Activated effector memory CD4-positive, alpha-beta T cell treated with Interleukin-2 at 50 U/mL for 16 hours (primary cell): Measurements from ENCODE around the gene RGS7.
"Not testable (repeated sequence)": the region's sequence is repeated elsewhere in the genome, so short reads cannot be mapped to it uniquely, and the experiment has no call there.

Source experiments
- DNase-seq: peaks from one replicate; pipeline ENCODE4 v3.0.0-alpha.2; 2020

The RGS7 gene

DNA sequence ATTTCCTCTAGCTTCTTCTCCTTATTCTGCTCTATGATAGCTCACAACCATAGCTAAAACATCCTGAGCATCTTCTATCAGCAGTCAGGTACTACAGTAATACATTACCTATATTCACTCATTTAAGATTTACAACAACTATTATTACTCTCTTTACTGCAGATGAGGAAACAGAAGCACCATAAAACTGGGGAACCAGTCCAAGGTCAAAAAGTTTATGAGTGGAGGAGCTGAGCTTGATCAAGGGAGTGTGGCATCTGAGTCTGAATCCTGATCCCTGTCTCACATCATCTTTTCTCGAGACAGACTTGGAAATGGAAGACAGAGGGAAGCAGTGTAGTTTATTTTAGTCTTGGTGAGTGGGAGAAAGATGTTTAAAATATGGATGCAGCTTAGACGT lies 288.6 kb downstream of the RGS7 start:
- no peak for DNase-seq

- DNase-seq = no peak
Measured at GRCh38 chr1:241063276-241063675, 293.7 kb downstream of the RGS7 start.

GRCh38 chr1:241061062-241061461 lies 295.9 kb downstream of the RGS7 start:
- no peak for DNase-seq

GRCh38 chr1:241048622-241049021 lies 308.4 kb downstream of the RGS7 start:
- no peak for DNase-seq

GRCh38 chr1:241045659-241046058 lies 311.3 kb downstream of the RGS7 start:
- no peak for DNase-seq

DNA sequence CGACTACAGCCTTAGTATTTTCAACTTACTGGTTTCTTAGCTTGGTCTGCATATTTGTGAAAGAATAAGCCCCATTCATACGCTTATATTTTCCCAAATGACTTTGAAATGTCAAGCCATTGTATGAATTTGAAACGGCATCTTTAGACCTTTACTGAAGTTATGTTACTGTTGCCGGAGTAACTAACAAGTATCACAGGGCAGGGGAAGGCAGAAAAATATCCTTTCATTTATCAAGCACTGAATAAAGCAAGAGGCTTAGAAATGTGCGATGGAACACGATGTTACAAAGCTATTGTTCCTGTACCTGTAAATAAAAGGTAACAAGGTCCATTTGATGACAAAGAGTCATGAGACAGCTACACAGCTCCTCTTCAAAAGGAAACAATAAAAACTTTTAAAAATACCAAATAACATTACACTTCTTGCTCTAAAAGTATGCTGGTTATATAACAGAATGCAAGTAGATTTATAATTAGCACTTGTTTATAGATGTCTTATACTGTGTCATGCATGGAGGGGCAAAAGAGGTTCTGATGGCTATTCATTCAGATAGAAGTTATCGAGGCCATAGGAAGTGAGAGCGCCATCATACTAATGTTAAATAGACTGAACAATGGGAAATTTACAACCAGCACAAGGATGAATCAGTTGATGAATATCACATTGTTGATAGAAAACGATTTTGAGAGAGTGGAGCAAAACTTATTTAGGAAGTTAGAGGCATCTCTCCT lies 322.6 kb downstream of the RGS7 start:
- no peak for DNase-seq

DNA sequence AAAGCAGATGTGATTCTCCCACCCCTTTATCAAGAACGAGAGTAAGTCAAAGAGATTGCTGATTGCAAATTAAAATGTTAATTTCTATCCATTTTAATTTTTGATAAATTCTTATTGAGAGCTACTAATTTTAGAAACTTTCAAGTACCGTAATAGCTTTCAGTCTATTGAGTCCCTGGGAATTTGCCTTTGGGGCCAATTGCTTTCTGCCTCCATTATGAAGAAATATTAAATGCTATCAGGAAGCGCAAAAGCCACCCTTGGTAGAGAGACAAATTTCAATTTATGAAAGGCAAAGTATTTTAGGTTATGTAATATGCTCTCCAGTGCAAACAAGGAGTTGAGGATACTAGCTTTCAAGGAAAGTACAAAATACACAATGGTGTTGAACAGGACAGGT lies 332.2 kb downstream of the RGS7 start:
- no peak for DNase-seq

- DNase-seq = no peak
Measured at GRCh38 chr1:241022366-241022765, 334.6 kb downstream of the RGS7 start.

- DNase-seq = no peak
Measured at GRCh38 chr1:241020851-241021697, 335.9 kb downstream of the RGS7 start.

DNA sequence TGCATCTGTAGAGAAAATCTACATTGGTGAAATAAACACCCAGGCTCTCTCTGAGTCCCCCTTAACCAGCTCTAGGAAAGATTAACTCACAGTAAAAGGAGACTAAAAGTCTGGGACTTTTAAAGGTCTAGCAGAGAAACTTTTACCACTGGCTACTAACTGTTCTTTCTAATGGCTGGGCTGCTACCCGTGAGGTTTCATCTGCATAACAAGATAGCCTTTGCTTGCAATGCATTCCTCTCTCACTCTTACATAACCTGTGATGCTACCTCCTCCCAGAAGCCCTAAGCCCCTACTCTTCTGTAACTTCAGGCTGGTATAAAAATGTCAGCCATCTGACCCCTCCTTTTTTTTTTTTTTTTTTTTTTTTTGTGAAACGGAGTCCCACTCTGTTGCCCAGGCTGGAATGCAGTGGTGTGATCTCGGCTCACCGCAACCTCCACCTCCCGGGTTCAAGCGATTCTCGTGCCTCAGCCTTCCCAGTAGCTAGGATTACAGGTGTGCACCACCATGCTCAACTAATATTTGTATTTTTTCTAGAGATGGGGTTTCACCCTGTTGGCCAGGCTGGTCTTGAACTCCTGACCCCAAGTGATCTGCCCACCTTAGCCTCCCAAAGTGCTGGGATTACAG lies 344.2 kb downstream of the RGS7 start:
- DNase-seq = no peak

DNA sequence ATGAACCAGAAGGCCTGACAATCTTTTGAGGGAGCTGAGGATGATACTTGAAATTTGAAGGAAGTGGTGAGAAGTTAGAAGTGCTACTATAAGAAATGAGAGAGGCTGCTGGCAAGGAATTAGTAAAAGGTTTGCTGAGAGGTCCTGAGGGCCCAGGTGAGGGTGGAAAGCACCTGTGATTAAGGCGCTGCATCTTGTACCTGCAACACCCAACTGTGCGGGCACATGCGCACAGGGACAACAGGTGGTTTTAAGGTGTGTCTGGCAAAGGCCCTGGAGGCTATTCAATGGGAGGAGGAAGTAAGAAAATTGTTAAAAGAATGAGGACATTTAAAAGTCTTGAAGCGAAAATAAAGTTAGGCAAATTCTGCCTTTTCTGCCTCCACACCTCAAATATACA lies 349.3 kb downstream of the RGS7 start:
- DNase-seq = no peak

GRCh38 chr1:240999826-241000225 lies 357.2 kb downstream of the RGS7 start:
- no peak for DNase-seq

DNA sequence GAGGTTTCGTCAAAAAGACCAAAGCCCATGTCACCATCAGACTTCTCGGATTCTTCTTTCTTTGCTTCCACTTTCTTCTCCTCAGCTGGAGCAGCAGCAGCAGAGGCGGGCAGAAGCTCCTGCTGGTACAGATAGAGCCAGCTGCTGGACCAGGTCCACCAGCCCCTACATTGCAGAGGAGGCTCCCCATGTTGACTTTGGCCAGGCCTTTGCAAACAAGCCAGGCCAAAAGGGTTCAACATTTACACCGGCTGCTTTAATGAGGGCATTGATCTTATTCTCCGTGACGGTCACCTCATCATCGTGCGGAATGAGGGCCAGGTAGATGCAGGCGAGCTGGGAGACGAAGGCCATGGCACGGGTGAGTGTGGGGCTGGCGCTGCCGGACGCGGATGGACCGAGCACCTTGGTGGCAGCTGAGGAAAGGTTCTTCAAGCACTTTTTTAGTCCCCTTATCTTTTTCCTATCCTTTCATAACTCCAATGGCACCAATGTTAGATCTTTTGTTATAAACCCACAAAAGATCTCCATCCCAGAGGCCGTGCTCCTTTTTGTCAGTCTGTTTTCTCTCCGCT lies 358.5 kb downstream of the RGS7 start:
- no peak for DNase-seq

GRCh38 chr1:240998024-240998423 lies 359.0 kb downstream of the RGS7 start:
- DNase-seq = no peak

GRCh38 chr1:240993004-240993403 lies 364.0 kb downstream of the RGS7 start:
- no peak for DNase-seq

- DNase-seq = no peak
Measured at GRCh38 chr1:240991230-240991629, 365.8 kb downstream of the RGS7 start.

DNA sequence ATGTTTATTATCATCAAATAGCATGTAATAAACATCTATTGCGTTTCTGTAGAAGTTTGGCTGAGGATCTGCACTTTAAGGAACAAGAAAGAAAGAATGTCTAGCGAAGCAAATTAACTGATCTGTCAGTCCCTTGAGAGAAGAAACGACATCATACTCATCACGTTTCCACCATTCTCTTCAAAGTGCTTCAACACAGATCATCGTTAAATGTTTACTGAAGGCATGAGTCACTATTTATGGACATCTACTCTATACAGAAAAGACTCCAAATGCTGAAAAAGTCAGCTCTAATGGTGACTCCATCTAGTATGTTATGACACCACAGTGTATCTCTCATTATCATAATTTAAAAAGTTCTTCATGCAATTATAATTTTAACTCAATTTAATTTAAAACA lies 369.1 kb downstream of the RGS7 start:
- no peak for DNase-seq

- no peak for DNase-seq
Measured at GRCh38 chr1:240985081-240985480, 371.9 kb downstream of the RGS7 start.

GRCh38 chr1:240980342-240980741 lies 376.7 kb downstream of the RGS7 start:
- no peak for DNase-seq

DNA sequence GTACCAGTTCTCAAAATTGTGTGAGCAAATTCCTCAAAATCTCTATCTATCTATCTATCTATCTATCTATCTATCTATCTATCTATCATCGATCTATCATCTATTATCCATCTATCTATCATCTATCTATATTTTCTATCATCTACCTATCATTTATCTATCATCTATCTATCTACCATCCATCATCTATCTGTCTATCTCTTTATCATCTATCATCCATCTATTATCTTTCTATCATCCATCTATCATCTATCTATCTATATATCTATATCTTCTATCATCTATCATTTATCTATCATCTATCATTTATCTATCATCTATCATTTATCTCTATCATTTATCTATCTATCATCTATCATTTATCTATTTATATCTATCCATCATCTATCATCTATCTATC lies 380.3 kb downstream of the RGS7 start:
- DNase-seq = no peak

GRCh38 chr1:240973875-240974274 lies 383.1 kb downstream of the RGS7 start:
- no peak for DNase-seq

- DNase-seq = not testable (repeated sequence)
Measured at GRCh38 chr1:240972059-240972458, 384.9 kb downstream of the RGS7 start.

GRCh38 chr1:240970253-240970652 lies 386.8 kb downstream of the RGS7 start:
- no peak for DNase-seq

GRCh38 chr1:240968864-240969263 lies 388.1 kb downstream of the RGS7 start:
- no peak for DNase-seq
